Aorta (tissue), 5 donors: ENCODE results near the gene PTPRN2. TPM values are rescaled to one million over a fixed set of nuclear protein-coding genes. Genes with fewer than 3 reads are reported as not detected.

ENCODE experiments used
- ATAC-seq: fragments of 200-7000 bp; cut with Tn5 transposase; one replicate; pipeline ENCODE4 v1.9.1; 2022; ENCODE audit warnings: moderate library complexity; ENCODE audit not compliant: low FRiP score
- DNase-seq, 2 donors: peaks; one replicate each; pipeline ENCODE4 v3.0.0-alpha.2; 2020
- H3K27ac ChIP-seq, 2 donors: one replicate each; pipeline ENCODE4 v1.5.1; 2013; ENCODE audit warnings: low read length in 2 of 2, mild to moderate bottlenecking in 2 of 2, moderate library complexity in 2 of 2, control low read depth in 1 of 2, inconsistent platforms in 1 of 2, low read depth in 1 of 2
- H3K27me3 ChIP-seq, 2 donors: one replicate each; pipeline ENCODE4 v1.6.1; 2013; ENCODE audit warnings: control low read depth in 1 of 2, low read length in 1 of 2, mild to moderate bottlenecking in 1 of 2, moderate library complexity in 1 of 2; ENCODE audit not compliant: insufficient read depth in 2 of 2, control insufficient read depth in 1 of 2
- H3K36me3 ChIP-seq, 2 donors: one replicate each; pipeline ENCODE4 v1.6.1; 2013; ENCODE audit warnings: control low read depth in 1 of 2, low read length in 1 of 2, mild to moderate bottlenecking in 1 of 2; ENCODE audit not compliant: insufficient read depth in 2 of 2, control insufficient read depth in 1 of 2
- H3K4me1 ChIP-seq, 2 donors: one replicate each; pipeline ENCODE4 v1.6.1; 2013; ENCODE audit warnings: low read length in 2 of 2, control low read depth in 1 of 2, mild to moderate bottlenecking in 1 of 2, moderate library complexity in 1 of 2; ENCODE audit not compliant: insufficient read depth in 2 of 2, control insufficient read depth in 1 of 2
- H3K4me3 ChIP-seq, 2 donors: one replicate each; pipeline ENCODE4 v1.5.1; 2013; ENCODE audit warnings: low read length in 2 of 2, control low read depth in 1 of 2, mild to moderate bottlenecking in 1 of 2
- H3K9me3 ChIP-seq: one replicate; pipeline ENCODE4 v1.6.1; 2013; ENCODE audit warnings: mild to moderate bottlenecking, low read length; ENCODE audit not compliant: control insufficient read depth
- WGBS, 2 donors: extraction: QIAGEN DNeasy Blood & Tissue Kit; methylation state at CpG; one replicate each; pipeline ENCODE4 v1.1.7; 2013; 5-methylcytosine and 5-hydroxymethylcytosine counted together
- intact Hi-C, 2 donors: fragments of 100-400 bp; cut with DNase I; formaldehyde crosslinking; loops; one replicate each; pipeline versions ENCODE4 v1.14.2 to v1.15.0; 2022
- polyA plus RNA-seq, 2 donors: library from polyadenylated mRNA; stranded (reverse); fragments of 200-250 nt; gene quantifications; one replicate each; pipeline ENCODE4 v1.2.3, GENCODE V29; 2013
- total RNA-seq, 2 donors: library from RNA; stranded (reverse); fragmentation: NEBNext Ultra II Directional; extraction: Animal tissue kit (Norgen Biotek cat#: 25700); gene quantifications; one replicate each; pipeline ENCODE4 v1.2.1, GENCODE V29; 2021
- donor health status: healthy with polysubstance abuse.
- donor health status: Bipolar disorder and iron deficiency.
- donor health status: DM: no; HTN: no; CAD: no.
- donor health status: DM: no; HTN: no; CAD: no.
- donor health status: DM: yes; HTN: yes; CAD: no.

Gene PTPRN2
- total and polyA plus RNA-seq, 4 donors, result 0.67 to 3.3 (median 1.4) TPM

DNA sequence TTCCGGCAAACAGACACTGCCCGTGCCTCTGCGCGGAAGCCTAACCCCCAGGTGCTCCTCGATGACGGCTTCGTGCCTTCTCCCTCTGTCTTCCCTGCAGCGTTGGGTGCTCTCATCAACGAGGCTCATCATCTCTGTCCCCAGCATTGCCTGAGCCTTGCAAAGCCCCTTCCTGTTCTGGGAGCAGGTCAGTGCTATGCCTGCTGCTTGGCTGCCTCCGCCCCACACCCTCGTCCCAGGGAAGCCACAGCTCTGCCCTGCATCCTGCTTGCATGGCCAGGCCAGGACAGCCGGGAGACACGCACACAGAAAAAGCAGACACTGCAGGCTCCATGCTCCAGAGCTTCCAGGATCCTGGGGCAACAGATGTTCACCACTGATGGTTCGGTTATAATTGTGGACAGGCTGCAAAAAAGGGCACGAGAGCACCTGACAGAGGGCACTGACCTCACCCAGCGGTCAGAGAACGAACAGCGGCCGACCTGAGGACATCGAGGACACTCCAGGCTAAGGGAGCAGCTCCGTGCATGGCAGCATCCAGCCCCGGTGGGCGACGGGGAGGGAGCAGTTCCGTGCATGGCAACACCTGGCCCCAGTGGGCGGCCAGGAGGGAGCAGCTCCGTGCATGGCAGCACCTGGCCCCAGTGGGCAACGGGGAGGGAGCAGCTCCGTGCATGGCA, 265.5 kb downstream of the PTPRN2 start:
- DNase-seq (no peak), ATAC-seq (no peak)
- no peaks in the 10 kb centered on the region for H3K9me3 ChIP-seq
- H3K4me3 ChIP-seq, result no peak overlapping the region
- intact Hi-C loops, result no loop called here
- H3K36me3 ChIP-seq, result no peaks in the 10 kb centered on the region
- H3K4me1 ChIP-seq, result no peaks in the 10 kb centered on the region
- no peaks in the 10 kb centered on the region for H3K27me3 ChIP-seq
- H3K27ac ChIP-seq, result no peak overlapping the region
- 77 to 80% methylated on average over 29 of the region's 29 CpGs for WGBS, 2 donors

DNA sequence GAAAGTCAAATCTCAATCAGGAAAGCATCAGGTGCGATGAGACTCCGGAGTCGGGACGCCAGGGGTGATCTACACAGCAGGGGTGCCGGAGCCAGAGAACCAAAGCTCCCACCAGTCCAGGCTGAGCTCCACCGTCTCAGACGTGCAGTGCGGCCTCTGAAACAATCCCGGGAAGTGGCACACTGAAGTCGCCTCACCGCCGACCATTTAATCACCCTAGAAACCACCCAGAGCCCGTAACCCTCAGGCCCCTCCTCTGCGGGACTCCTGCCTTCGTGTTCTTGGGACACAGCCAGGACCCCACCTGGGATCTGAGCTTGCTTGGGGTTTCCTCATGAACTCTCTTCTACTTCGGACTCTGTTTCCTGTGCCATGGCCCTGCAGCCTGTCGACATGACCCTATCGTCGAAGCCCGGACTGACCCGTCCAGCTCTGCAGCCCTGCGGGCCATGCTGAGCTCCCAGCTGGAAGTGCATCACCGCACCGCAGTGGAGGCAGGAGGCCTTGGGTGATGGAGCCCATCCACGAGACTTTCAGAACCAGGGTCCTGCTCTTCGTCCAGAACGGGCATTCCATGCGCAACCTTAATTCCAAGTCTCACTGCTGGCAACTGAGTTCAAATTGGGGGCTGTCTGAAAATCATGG, 266.4 kb downstream of the PTPRN2 start:
- intact Hi-C loops, result no loop called here
- DNase-seq (no peak), ATAC-seq (no peak)
- Histone ChIP-seq H3K27ac (no peak overlapping the region), H3K4me1 (no peaks in the 10 kb centered on the region), H3K9me3 (no peaks in the 10 kb centered on the region), H3K27me3 (no peaks in the 10 kb centered on the region), H3K4me3 (no peak overlapping the region), H3K36me3 (no peaks in the 10 kb centered on the region)
- 85 to 89% methylated on average over 28 of the region's 28 CpGs for WGBS, 2 donors

DNA sequence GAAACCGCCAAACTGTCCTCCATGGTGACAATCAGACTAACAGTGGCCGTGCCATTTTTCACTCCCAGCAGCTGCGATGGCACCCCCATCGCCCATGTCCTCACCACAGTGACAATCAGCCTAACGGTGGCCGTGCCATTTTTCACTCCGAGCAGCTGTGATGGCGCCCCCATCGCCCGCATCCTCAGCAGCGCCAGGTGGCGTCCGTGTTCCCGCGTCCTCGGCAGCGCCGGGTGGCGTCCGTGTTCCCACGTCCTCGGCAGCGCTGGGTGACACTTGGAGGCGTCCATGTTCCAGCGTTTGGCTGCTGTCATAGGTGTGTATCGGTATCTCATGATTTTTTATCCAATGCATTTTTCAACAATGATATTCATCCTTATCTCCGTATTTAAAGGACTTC, 267.3 kb downstream of the PTPRN2 start:
- peaks cover 1% of the 10 kb centered on the region for H3K9me3 ChIP-seq
- no peaks in the 10 kb centered on the region for H3K27me3 ChIP-seq
- intact Hi-C loops, result no loop called here
- no peak overlapping the region for H3K4me3 ChIP-seq
- H3K4me1 ChIP-seq, result no peaks in the 10 kb centered on the region
- DNase-seq (no peak), ATAC-seq (no peak)
- H3K36me3 ChIP-seq, result no peaks in the 10 kb centered on the region
- H3K27ac ChIP-seq, result no peak overlapping the region
- WGBS, 2 donors, result 85 to 90% methylated on average over 26 to 27 of the region's 27 CpGs

DNA sequence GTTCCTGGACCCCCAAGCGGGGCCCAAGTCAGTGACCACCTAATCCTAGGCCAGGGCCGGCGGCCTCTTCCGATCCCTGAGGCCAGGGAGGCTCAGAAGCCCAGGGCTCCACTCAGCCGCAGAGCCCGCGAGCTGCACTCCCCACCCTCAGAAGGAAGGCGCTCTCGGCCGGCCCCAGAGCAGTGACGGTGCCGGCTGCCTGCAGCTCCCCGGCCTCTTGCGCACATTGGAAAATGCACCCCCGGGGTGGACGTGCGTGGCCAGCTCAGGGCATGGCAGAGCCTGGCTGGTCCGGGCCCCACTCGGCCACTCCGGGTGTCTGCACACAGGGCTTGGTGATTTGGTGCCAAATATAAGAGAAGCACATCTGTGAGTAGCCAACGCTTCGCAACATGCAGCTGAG, 269.1 kb downstream of the PTPRN2 start:
- DNase-seq (no peak), ATAC-seq (no peak)
- Histone ChIP-seq H3K4me1 (no peaks in the 10 kb centered on the region), H3K4me3 (no peak overlapping the region), H3K27me3 (no peaks in the 10 kb centered on the region), H3K36me3 (no peaks in the 10 kb centered on the region), H3K27ac (no peak overlapping the region), H3K9me3 (peaks cover 1% of the 10 kb centered on the region)
- 65 to 68% methylated on average over 22 of the region's 22 CpGs for WGBS, 2 donors
- intact Hi-C loops, result no loop called here

GRCh38 chr7:158317238-158318205, 270.1 kb downstream of the PTPRN2 start:
- intact Hi-C loops, result no loop called here
- whole genome bisulfite sequencing, 2 donors, result 16 to 23% methylated on average over 59 of the region's 59 CpGs
- H3K9me3 ChIP-seq, result peaks cover 1% of the 10 kb centered on the region
- H3K27ac ChIP-seq, result no peak overlapping the region
- H3K4me3 ChIP-seq, result no peak overlapping the region
- H3K4me1 ChIP-seq, result no peaks in the 10 kb centered on the region
- no peaks in the 10 kb centered on the region for H3K27me3 ChIP-seq
- DNase-seq, result no peak
- H3K36me3 ChIP-seq, result no peaks in the 10 kb centered on the region
- no peak for ATAC-seq

DNA sequence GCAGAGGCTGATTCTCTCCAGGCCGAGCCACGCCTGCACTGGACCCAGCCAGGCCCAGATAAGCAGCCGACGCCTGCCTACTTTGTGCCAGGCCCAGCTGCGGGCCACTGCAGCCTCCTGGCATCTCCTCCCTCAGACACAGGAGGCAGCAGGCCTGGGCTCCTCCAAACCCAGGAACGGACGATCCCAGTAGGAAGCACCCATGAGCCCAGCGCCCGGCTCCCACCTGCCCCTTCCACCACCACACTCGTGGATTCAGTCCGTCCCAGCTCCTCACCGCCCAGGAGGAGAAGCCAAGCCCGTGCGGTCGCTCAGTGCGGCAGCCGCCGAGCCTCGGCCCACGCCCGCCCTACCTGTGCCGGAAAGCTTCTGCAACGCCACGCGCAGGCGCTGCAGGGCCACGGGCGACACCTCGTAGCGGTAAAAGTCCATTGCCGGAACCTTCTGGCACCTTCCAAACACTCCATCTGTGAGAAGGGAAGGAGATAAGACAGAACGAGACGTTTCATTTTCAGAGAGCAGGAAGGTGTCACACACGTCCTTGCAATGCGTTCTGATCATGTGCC, 271.1 kb downstream of the PTPRN2 start:
- Histone ChIP-seq H3K9me3 (peaks cover 1% of the 10 kb centered on the region), H3K4me1 (no peaks in the 10 kb centered on the region), H3K27ac (no peak overlapping the region), H3K4me3 (no peak overlapping the region), H3K27me3 (no peaks in the 10 kb centered on the region), H3K36me3 (no peaks in the 10 kb centered on the region)
- 92 to 95% methylated on average over 32 to 35 of the region's 35 CpGs for WGBS, 2 donors
- no peak for DNase-seq
- intact Hi-C loops, result no loop called here
- no peak for ATAC-seq

GRCh38 chr7:158315881-158316280, 271.7 kb downstream of the PTPRN2 start:
- Histone ChIP-seq H3K9me3 (peaks cover 1% of the 10 kb centered on the region), H3K27ac (no peak overlapping the region), H3K4me3 (no peak overlapping the region), H3K36me3 (no peaks in the 10 kb centered on the region), H3K4me1 (no peaks in the 10 kb centered on the region), H3K27me3 (no peaks in the 10 kb centered on the region)
- DNase-seq (no peak), ATAC-seq (no peak)
- WGBS, 2 donors, result 94 to 97% methylated on average over 11 of the region's 11 CpGs
- intact Hi-C loops, result no loop called here

GRCh38 chr7:158315326-158315725, 272.3 kb downstream of the PTPRN2 start:
- H3K9me3 ChIP-seq, result peaks cover 1% of the 10 kb centered on the region
- WGBS, 2 donors, result 90 to 92% methylated on average over 11 of the region's 11 CpGs
- intact Hi-C loops, result no loop called here
- no peaks in the 10 kb centered on the region for H3K36me3 ChIP-seq
- no peaks in the 10 kb centered on the region for H3K27me3 ChIP-seq
- H3K4me3 ChIP-seq, result no peak overlapping the region
- H3K4me1 ChIP-seq, result no peaks in the 10 kb centered on the region
- ATAC-seq, result no peak
- H3K27ac ChIP-seq, result no peak overlapping the region
- no peak for DNase-seq
